ENCODE measurements around the gene LPCAT3. TPM values are rescaled to one million over a fixed set of nuclear protein-coding genes. Genes with fewer than 3 reads are reported as not detected.

Gene LPCAT3
- total RNA-seq, 1 donor from 2014 or later, result 34.7 TPM

DNA sequence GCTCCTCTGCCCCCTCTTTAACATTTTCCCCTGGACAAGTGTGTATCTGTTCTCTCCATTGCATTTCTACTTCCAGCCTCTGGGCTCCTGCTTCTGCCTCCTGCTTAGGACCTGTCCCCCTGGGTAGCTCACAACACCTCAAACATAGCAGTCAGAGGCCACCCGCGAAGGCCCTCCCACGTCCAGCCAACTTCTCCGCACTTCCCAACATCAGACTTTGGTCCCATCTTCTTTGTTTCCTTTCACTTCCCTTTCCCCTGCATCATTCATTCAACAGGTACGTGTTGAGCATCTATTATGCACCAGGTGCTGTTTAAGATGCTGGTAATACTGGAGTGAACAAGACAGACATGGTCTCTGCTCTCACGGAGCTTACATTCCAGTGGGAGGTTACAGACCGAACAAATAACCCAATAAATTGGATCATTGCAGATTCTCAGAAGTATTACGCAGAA lies 71.3 kb downstream of the LPCAT3 start:
- DNase-seq (ENCODE audit: low spot score), result no peak
- ATAC-seq, result no peak
- intact Hi-C loops (cut with DNase I), result no loop called here

- DNase-seq (ENCODE audit: low spot score), result no peak
- intact Hi-C loops (cut with DNase I), result no loop called here
- no peak for ATAC-seq
Measured at GRCh38 chr12:6946033-6946919, 72.0 kb downstream of the LPCAT3 start.

- intact Hi-C loops (cut with DNase I), result no loop called here
- ATAC-seq (no peak), DNase-seq (ENCODE audit: low spot score) (no peak)
Measured at GRCh38 chr12:6945613-6946012, 72.7 kb downstream of the LPCAT3 start.

DNA sequence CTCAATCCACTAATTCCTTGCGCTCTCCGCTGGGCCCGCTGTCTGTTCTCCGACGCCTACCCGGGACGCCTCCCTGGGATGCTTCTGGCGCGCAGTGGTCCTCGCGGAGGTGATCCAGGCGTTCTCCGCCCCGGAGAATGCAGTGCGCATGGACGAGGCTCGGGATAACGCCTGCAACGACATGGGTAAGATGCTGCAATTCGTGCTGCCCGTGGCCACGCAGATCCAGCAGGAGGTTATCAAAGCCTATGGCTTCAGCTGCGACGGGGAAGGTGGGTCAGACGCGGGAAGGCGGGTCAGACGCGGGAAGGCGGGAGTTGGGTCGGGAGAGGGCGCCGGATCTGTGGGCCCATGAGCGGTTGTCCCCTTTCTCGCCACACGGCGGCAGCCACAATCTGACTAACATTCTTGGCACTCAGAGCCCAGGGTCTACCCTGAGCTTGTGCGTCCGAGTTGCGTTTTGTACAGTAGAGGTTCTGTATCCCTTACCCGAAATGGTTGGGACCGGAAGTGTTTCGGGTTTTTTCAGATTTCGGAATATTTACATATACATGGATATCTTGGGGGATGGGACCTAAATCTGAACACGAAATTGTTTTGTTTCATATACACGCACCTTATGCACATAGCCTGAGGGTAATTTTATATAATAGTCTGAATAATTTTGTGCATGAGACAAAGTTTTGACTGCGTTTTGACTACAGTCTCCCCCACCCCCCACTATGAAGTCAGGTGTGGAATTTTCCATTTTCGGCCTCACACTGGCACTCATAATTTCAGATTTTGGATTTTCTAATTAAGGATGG lies 73.7 kb downstream of the LPCAT3 start:
- ATAC-seq (peak; percentile 85), DNase-seq (ENCODE audit: low spot score) (peak; percentile 96)
- intact Hi-C loops (cut with DNase I), result loop anchor here (5.0 kb wide), 1 partner anchor 862 kb away; no protein-coding TSS in a partner anchor

- ATAC-seq (peak; percentile 78), DNase-seq (ENCODE audit: low spot score) (peak; percentile 86)
- intact Hi-C loops (cut with DNase I), result loop anchor here (5.0 kb wide), 1 partner anchor 862 kb away; no protein-coding TSS in a partner anchor
Measured at GRCh38 chr12:6943722-6944380, 74.4 kb downstream of the LPCAT3 start, which contains the start of the genes C12orf57 and RNU7-1. Gene C12orf57, plus strand, starts transcription at chr12:6944022. Its CDS starts 100 bp downstream, at chr12:6944122. Gene RNU7-1, plus strand, starts transcription at chr12:6943816.

- ATAC-seq (peak; percentile 78), DNase-seq (ENCODE audit: low spot score) (peak; percentile 85)
- intact Hi-C loops (cut with DNase I), result loop anchor here (5.0 kb wide), 1 partner anchor 861 kb away; no protein-coding TSS in a partner anchor
Measured at GRCh38 chr12:6943389-6943721, 74.9 kb downstream of the LPCAT3 start.

DNA sequence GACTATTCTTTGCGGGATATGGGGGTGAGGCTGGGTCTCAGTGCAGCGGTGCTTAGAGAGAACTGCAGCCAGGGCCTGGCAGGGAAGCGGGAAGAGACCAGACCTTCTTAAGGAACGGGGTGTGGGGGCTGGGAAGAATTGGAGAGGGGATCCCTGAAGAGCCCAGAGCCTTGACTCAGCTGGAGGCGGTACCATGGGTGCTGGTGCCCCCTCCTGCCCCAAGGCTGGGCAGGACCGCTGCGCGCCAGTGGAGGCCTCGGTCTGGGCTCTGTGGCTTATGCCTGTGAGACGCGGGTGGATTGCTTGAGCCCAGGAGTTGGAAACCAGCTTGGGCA lies 76.0 kb downstream of the LPCAT3 start:
- no peak for DNase-seq (ENCODE audit: low spot score)

DNA sequence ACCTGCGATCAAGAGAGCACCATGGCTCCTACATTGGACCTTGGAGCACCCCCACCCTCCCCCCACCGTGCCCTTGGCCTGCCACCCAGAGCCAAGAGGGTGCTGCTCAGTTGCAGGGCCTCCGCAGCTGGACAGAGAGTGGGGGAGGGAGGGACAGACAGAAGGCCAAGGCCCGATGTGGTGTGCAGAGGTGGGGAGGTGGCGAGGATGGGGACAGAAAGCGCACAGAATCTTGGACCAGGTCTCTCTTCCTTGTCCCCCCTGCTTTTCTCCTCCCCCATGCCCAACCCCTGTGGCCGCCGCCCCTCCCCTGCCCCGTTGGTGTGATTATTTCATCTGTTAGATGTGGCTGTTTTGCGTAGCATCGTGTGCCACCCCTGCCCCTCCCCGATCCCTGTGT lies 76.5 kb downstream of the LPCAT3 start:
- ATAC-seq (no peak), DNase-seq (ENCODE audit: low spot score) (no peak)
- intact Hi-C loops (cut with DNase I), result loop anchor here (5.0 kb wide), 1 partner anchor 859 kb away; no protein-coding TSS in a partner anchor

More for the DNA sequence above, 76.0 kb downstream of the LPCAT3 start:
- intact Hi-C loops (cut with DNase I), result loop anchor here (5.0 kb wide), 1 partner anchor 860 kb away; no protein-coding TSS in a partner anchor
- no peak for ATAC-seq

DNA sequence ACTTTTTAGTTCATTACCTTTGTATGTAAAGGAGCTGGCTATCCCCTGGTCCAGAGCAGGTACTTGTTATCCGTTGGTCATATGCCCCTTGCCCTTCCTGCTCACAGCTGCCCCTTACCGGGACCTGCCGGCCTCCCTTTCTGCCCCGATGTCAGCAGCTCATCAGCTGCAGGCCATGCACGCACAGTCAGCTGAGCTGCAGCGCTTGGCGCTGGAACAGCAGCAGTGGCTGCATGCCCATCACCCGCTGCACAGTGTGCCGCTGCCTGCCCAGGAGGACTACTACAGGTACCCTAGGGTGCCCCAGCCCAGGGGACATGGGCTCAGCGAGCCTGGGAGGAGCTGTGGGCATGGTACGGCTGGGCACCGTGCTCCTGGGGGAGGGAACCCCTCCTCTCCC lies 77.0 kb downstream of the LPCAT3 start:
- no peak for DNase-seq (ENCODE audit: low spot score)
- intact Hi-C loops (cut with DNase I), result loop anchor here (5.0 kb wide), 1 partner anchor 859 kb away; no protein-coding TSS in a partner anchor

DNA sequence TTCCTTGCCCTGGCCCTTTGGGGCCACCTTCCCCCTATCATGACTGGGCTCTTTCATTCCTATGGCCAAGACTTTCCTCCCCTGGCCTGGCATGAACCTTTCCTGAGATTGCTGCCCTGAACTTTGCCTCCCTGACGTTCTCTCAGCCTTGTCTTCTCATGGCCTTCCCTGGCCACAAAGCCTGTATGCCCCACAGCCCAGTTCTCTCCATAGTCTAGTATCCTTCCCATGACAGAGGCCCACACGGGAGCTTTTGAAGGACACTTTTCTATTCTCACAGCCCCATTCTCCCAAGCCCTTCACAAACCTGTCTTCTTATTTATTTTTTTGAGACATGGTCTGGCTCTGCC lies 79.1 kb downstream of the LPCAT3 start:
- intact Hi-C loops (cut with DNase I), result no loop called here
- ATAC-seq (no peak), DNase-seq (ENCODE audit: low spot score) (no peak)

More for the DNA sequence above, 77.0 kb downstream of the LPCAT3 start:
- ATAC-seq, result no peak

- intact Hi-C loops (cut with DNase I), result no loop called here
- DNase-seq (ENCODE audit: low spot score) (peak; percentile 72), ATAC-seq (peak; percentile 2)
Measured at GRCh38 chr12:6938353-6939190, 79.7 kb downstream of the LPCAT3 start.

DNA sequence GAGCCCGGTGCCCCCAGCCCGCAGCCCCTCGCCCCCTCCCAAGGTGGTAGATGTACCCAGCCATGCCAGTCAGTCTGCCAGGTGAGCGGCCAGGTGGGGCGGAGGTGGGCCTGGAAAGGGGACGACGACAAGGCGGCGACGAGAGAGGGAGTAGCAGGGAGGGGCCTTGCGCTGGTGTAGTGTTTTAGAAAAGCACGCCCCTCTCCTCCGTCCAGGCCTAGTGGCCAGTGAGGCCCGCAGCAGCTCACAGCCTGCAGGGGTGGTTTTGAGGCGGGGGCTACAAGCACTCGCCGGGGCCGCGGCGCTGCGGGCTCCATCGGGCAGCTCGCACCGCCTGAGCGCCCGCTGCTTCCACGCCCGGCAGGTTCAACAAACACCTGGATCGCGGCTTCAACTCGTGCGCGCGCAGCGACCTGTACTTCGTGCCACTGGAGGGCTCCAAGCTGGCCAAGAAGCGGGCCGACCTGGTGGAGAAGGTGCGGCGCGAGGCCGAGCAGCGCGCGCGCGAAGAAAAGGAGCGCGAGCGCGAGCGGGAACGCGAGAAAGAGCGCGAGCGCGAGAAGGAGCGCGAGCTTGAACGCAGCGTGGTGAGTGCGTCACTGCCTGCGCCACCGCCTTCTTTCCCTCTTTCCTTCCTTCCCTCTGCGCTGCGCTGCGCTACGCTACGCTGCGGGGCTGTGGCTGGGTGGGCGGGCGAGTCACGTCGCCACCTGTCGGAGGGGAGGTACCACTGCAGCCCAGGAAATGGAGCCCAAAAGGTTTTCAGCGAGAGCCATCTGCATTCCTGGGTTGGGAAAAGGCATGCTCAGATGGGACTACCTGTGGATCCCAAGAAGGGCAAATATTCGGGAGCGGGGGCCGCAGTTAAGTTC lies 80.6 kb downstream of the LPCAT3 start:
- intact Hi-C loops (cut with DNase I), result no loop called here
- DNase-seq (ENCODE audit: low spot score) (peak; percentile 94), ATAC-seq (peak; percentile 89)

DNA sequence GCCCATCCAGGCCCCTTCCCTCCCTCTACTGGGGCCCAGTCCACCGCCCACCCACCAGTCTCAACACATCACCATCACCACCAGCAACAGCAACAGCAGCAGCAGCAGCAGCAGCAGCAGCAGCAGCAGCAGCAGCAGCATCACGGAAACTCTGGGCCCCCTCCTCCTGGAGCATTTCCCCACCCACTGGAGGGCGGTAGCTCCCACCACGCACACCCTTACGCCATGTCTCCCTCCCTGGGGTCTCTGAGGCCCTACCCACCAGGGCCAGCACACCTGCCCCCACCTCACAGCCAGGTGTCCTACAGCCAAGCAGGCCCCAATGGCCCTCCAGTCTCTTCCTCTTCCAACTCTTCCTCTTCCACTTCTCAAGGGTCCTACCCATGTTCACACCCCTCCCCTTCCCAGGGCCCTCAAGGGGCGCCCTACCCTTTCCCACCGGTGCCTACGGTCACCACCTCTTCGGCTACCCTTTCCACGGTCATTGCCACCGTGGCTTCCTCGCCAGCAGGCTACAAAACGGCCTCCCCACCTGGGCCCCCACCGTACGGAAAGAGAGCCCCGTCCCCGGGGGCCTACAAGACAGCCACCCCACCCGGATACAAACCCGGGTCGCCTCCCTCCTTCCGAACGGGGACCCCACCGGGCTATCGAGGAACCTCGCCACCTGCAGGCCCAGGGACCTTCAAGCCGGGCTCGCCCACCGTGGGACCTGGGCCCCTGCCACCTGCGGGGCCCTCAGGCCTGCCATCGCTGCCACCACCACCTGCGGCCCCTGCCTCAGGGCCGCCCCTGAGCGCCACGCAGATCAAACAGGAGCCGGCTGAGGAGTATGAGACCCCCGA lies 81.4 kb downstream of the LPCAT3 start:
- intact Hi-C loops (cut with DNase I), result no loop called here
- peak; percentile 76 for DNase-seq (ENCODE audit: low spot score)
- ATAC-seq, result peak; percentile 23

DNA sequence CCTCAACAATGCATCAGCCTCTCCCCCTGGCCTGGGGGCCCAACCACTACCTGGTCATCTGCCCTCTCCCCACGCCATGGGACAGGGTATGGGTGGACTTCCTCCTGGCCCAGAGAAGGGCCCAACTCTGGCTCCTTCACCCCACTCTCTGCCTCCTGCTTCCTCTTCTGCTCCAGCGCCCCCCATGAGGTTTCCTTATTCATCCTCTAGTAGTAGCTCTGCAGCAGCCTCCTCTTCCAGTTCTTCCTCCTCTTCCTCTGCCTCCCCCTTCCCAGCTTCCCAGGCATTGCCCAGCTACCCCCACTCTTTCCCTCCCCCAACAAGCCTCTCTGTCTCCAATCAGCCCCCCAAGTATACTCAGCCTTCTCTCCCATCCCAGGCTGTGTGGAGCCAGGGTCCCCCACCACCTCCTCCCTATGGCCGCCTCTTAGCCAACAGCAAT lies 82.1 kb downstream of the LPCAT3 start:
- ATAC-seq (no peak), DNase-seq (ENCODE audit: low spot score) (no peak)
- intact Hi-C loops (cut with DNase I), result no loop called here

GRCh38 chr12:6935371-6936193 lies 82.7 kb downstream of the LPCAT3 start:
- intact Hi-C loops (cut with DNase I), result no loop called here
- DNase-seq (ENCODE audit: low spot score) (no peak), ATAC-seq (peak; percentile 6)

DNA sequence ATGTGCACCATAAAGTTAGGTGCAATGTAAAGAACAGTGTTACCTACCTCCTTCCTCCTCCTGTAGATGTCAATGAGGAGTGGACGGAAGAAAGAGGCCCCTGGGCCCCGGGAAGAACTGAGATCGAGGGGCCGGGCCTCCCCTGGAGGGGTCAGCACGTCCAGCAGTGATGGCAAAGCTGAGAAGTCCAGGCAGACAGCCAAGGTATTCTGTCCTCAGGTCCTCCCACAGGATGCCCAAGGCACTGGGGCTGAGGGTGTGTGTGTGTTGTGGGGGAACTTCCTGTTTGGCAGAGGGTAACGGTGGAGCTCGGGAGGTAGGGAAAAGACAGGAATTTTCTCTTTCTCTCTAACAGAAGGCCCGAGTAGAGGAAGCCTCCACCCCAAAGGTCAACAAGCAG lies 84.2 kb downstream of the LPCAT3 start:
- ATAC-seq (no peak), DNase-seq (ENCODE audit: low spot score) (no peak)
- intact Hi-C loops (cut with DNase I), result no loop called here
